IMR-90 (cell line): Measurements from ENCODE around the gene CAND2. TPM values are rescaled to one million over a fixed set of nuclear protein-coding genes. Genes with fewer than 3 reads are reported as not detected.

Experiments
- ATAC-seq: fragments of 200-7000 bp; cut with Tn5 transposase; 2 replicates; pipeline ENCODE4 v1.9.1; 2020; ENCODE audit warnings: low read depth, mild to moderate bottlenecking, moderate library complexity
- BruUV-seq: library from RNA; stranded (reverse); fragments of 400-500 nt; replicated peaks from 2 replicates; lab custom pipeline; 2021; lab: Mats Ljungman, UMichigan
- CTCF ChIA-PET: fragments of 300-600 bp; formaldehyde crosslinking; extraction: SDS; loops from one replicate; lab custom pipeline; 2021; ENCODE audit warnings: antibody characterized with exemption; lab: Yijun Ruan, JAX
- POLR2A ChIA-PET: fragments of 300-600 bp; sonication (Branson Sonifier 250); formaldehyde crosslinking; loops from one replicate; lab custom pipeline; 2022; ENCODE audit warnings: antibody characterized with exemption; ENCODE audit not compliant: unreplicated experiment; lab: Charles Lee
- DNase-seq: peaks from one replicate; pipeline ENCODE4 v3.0.0; 2013
- H2AFZ ChIP-seq: replicated peaks from 2 replicates; pipeline ENCODE3; 2013; ENCODE audit warnings: low read length, mild to moderate bottlenecking; ENCODE audit not compliant: poor library complexity
- H2AK5ac ChIP-seq: 2 replicates; pipeline ENCODE4 v1.6.1; 2013; ENCODE audit warnings: low read depth, low read length, inconsistent platforms
- H2AK9ac ChIP-seq: replicated peaks from 2 replicates; pipeline ENCODE3; 2013; ENCODE audit warnings: mild to moderate bottlenecking, low read depth, low read length, moderate library complexity; ENCODE audit not compliant: poor library complexity
- H2BK120ac ChIP-seq: 2 replicates; pipeline ENCODE4 v1.6.1; 2013; ENCODE audit warnings: low read depth, low read length, inconsistent platforms
- H2BK15ac ChIP-seq: 3 replicates; pipeline ENCODE4 v1.6.1; 2013; ENCODE audit warnings: low read depth, low read length, inconsistent platforms
- H2BK20ac ChIP-seq: 2 replicates; pipeline ENCODE4 v1.6.1; 2013; ENCODE audit warnings: low read depth, mild to moderate bottlenecking, inconsistent platforms, low read length, moderate library complexity
- H2BK5ac ChIP-seq: 2 replicates; pipeline ENCODE4 v1.6.1; 2013; ENCODE audit warnings: mild to moderate bottlenecking, low read depth, low read length, inconsistent platforms; ENCODE audit not compliant: poor library complexity, severe bottlenecking
- H3K14ac ChIP-seq: replicated peaks from 2 replicates; pipeline ENCODE4 v1.6.1; 2013; ENCODE audit warnings: low read depth, low read length, inconsistent platforms
- H3K18ac ChIP-seq: 2 replicates; pipeline ENCODE4 v1.6.1; 2013; ENCODE audit warnings: low read depth, low read length, control low read depth
- H3K23ac ChIP-seq: 2 replicates; pipeline ENCODE4 v1.6.1; 2013; ENCODE audit warnings: low read depth, low read length, inconsistent platforms
- H3K27ac ChIP-seq: 2 replicates; pipeline ENCODE4 v1.5.1; 2013; ENCODE audit warnings: mild to moderate bottlenecking, control low read depth, low read length; ENCODE audit not compliant: insufficient read depth
- H3K27me3 ChIP-seq: 2 replicates; pipeline ENCODE4 v1.6.1; 2013; ENCODE audit warnings: low read length; ENCODE audit not compliant: control insufficient read depth, insufficient read depth
- H3K36me3 ChIP-seq: 2 replicates; pipeline ENCODE4 v1.6.1; 2013; ENCODE audit warnings: low read length, mixed read lengths; ENCODE audit not compliant: control insufficient read depth, insufficient read depth
- H3K4ac ChIP-seq: 2 replicates; pipeline ENCODE4 v1.6.1; 2013; ENCODE audit warnings: low read depth, low read length, inconsistent platforms
- H3K4me1 ChIP-seq: 2 replicates; pipeline ENCODE4 v1.6.1; 2013; ENCODE audit warnings: low read length, mixed read lengths; ENCODE audit not compliant: control insufficient read depth, insufficient read depth
- H3K4me2 ChIP-seq: 2 replicates; pipeline ENCODE4 v1.6.1; 2013; ENCODE audit warnings: low read depth, mild to moderate bottlenecking, control low read depth, low read length, moderate library complexity
- H3K4me3 ChIP-seq: 2 replicates; pipeline ENCODE4 v1.5.1; 2013; ENCODE audit warnings: low read depth, mild to moderate bottlenecking, control low read depth, low read length, moderate library complexity; ENCODE audit not compliant: insufficient read depth
- H3K56ac ChIP-seq: 2 replicates; pipeline ENCODE4 v1.6.1; 2013; ENCODE audit warnings: low read length, inconsistent platforms; ENCODE audit not compliant: insufficient read depth; ENCODE audit errors: extremely low read depth
- H3K79me1 ChIP-seq, 2 experiments: 2 replicates each; pipeline ENCODE4 v1.6.1; 2013; ENCODE audit warnings: low read length in 2 of 2, inconsistent platforms in 1 of 2, low read depth in 1 of 2
- H3K9ac ChIP-seq: 2 replicates; pipeline ENCODE4 v1.6.1; 2013; ENCODE audit warnings: low read depth, low read length, control low read depth
- H3K9me1 ChIP-seq: 2 replicates; pipeline ENCODE4 v1.6.1; 2013; ENCODE audit warnings: low read length, inconsistent platforms; ENCODE audit not compliant: insufficient read depth
- H3K9me3 ChIP-seq: 2 replicates; pipeline ENCODE4 v1.6.1; 2013; ENCODE audit warnings: low read length; ENCODE audit not compliant: control insufficient read depth, insufficient read depth
- H4K20me1 ChIP-seq: 2 replicates; pipeline ENCODE4 v1.6.1; 2013; ENCODE audit warnings: low read length, inconsistent platforms; ENCODE audit not compliant: insufficient read depth
- H4K5ac ChIP-seq: 2 replicates; pipeline ENCODE4 v1.6.1; 2013; ENCODE audit warnings: mild to moderate bottlenecking, low read depth, low read length, control low read depth
- H4K8ac ChIP-seq, 2 experiments: 2 replicates each; pipeline ENCODE4 v1.6.1; 2013; ENCODE audit warnings: low read depth in 2 of 2, low read length in 2 of 2, control low read depth in 1 of 2, inconsistent platforms in 1 of 2
- H4K91ac ChIP-seq: 2 replicates; pipeline ENCODE4 v1.6.1; 2013; ENCODE audit warnings: low read depth, low read length, inconsistent platforms; ENCODE audit not compliant: insufficient read depth
- BHLHE40 ChIP-seq: fragments of 150-350 bp; IDR thresholded peaks from 2 replicates; pipeline ENCODE4 v1.6.1; 2016; ENCODE audit warnings: mild to moderate bottlenecking, low read depth, low read length
- CEBPB ChIP-seq: IDR thresholded peaks from 2 replicates; pipeline ENCODE4 v1.6.1; 2012; ENCODE audit warnings: low read depth, low read length, improper control_type of control experiment
- CHD1 ChIP-seq: IDR thresholded peaks from 2 replicates; pipeline ENCODE4 v1.6.1; 2012; ENCODE audit warnings: low read depth, low read length, improper control_type of control experiment
- CTCF ChIP-seq: conservative IDR thresholded peaks from 2 replicates; pipeline ENCODE4 v1.5.1; 2012; ENCODE audit warnings: mild to moderate bottlenecking, low read depth, low read length, improper control_type of control experiment
- ELK1 ChIP-seq: fragments of 150-350 bp; IDR thresholded peaks from 2 replicates; pipeline ENCODE4 v1.6.1; 2016; ENCODE audit warnings: low read depth, mild to moderate bottlenecking, low read length, moderate library complexity, borderline replicate concordance
- FOS ChIP-seq: fragments of 150-350 bp; IDR thresholded peaks from 2 replicates; pipeline ENCODE4 v1.6.1; 2016; ENCODE audit warnings: low read depth, low read length
- MAFK ChIP-seq: IDR thresholded peaks from 2 replicates; pipeline ENCODE4 v1.6.1; 2012; ENCODE audit warnings: low read depth, low read length, improper control_type of control experiment
- MAZ ChIP-seq: IDR thresholded peaks from 2 replicates; pipeline ENCODE4 v1.6.1; 2012; ENCODE audit warnings: low read depth, mild to moderate bottlenecking, low read length, improper control_type of control experiment, moderate library complexity, borderline replicate concordance
- MXI1 ChIP-seq: IDR thresholded peaks from 2 replicates; pipeline ENCODE4 v1.6.1; 2012; ENCODE audit warnings: low read depth, mild to moderate bottlenecking, low read length, moderate library complexity, borderline replicate concordance
- NFE2L2 ChIP-seq: fragments of 150-350 bp; IDR thresholded peaks from 2 replicates; pipeline ENCODE4 v1.6.1; 2016; ENCODE audit warnings: low read depth, mild to moderate bottlenecking, low read length
- POLR2A ChIP-seq: IDR thresholded peaks from 2 replicates; pipeline ENCODE4 v1.6.1; 2012; ENCODE audit warnings: mild to moderate bottlenecking, low read depth, low read length
- RAD21 ChIP-seq: IDR thresholded peaks from 2 replicates; pipeline ENCODE4 v1.6.1; 2012; ENCODE audit warnings: low read length, improper control_type of control experiment
- RCOR1 ChIP-seq: IDR thresholded peaks from 2 replicates; pipeline ENCODE4 v1.6.1; 2012; ENCODE audit warnings: mild to moderate bottlenecking, low read length, improper control_type of control experiment; ENCODE audit not compliant: insufficient replicate concordance
- RFX5 ChIP-seq: IDR thresholded peaks from 2 replicates; pipeline ENCODE4 v1.8.0; 2012; ENCODE audit warnings: low read depth, mild to moderate bottlenecking, low read length, moderate library complexity
- SMC3 ChIP-seq: fragments of 150-350 bp; IDR thresholded peaks from 2 replicates; pipeline ENCODE4 v1.6.1; 2016; ENCODE audit warnings: low read depth, mild to moderate bottlenecking, antibody characterized with exemption, low read length, moderate library complexity
- USF2 ChIP-seq: fragments of 150-350 bp; IDR thresholded peaks from 2 replicates; pipeline ENCODE4 v1.6.1; 2017; ENCODE audit warnings: mild to moderate bottlenecking, antibody characterized with exemption, low read length, low read depth
- WGBS, 2 experiments: methylation state at CpG; one replicate each; pipeline versions ENCODE4 v1.1.5 to v1.1.7; 2013; ENCODE audit warnings: missing lambda C conversion rate in 2 of 2; ENCODE audit not compliant: insufficient read length in 1 of 2; ENCODE audit errors: extremely low coverage in 2 of 2; 5-methylcytosine and 5-hydroxymethylcytosine counted together
- dilution Hi-C: fragments of 300-500 bp; cut with HindIII; formaldehyde crosslinking; loops from one replicate; pipeline ENCODE4 v1.14.3; 2018; ENCODE audit warnings: low sequenced_read_pairs; ENCODE audit not compliant: unreplicated experiment
- in situ Hi-C: fragments of 300-500 bp; cut with MboI; formaldehyde crosslinking; loops from 3 replicates; pipeline ENCODE4 v1.14.3; 2019; ENCODE audit warnings: low sequenced_read_pairs, inconsistent platforms, mixed read lengths
- intact Hi-C: fragments of 100-400 bp; cut with micrococcal nuclease; formaldehyde crosslinking; loops from 2 replicates; pipeline ENCODE4 v1.10.0; 2022
- polyA plus RNA-seq, 3 experiments: library from polyadenylated mRNA; depleted of rRNA; stranded (reverse); fragments of >200 nt; gene quantifications; 2 replicates each; pipeline ENCODE4 v1.2.3, GENCODE V29; 2012; ENCODE audit warnings: low replicate concordance in 1 of 3
- total RNA-seq: library from RNA; depleted of rRNA; stranded (reverse); fragments of >200 nt; gene quantifications from 2 replicates; pipeline ENCODE4 v1.2.3, GENCODE V29; 2012

The CAND2 gene
- total and polyA plus RNA-seq, 2 of the 4 experiments (the other 2 are of a cell fraction) = 2.9 to 4.9 TPM

- in situ Hi-C loops = no loop called here
Measured at GRCh38 chr3:12862387-12862786, 65.9 kb downstream of the CAND2 start.

More at GRCh38 chr3:12862387-12862786, 65.9 kb downstream of the CAND2 start:
- ATAC-seq = no peak
- no peak overlapping the region for H3K9ac ChIP-seq
- WGBS, 2 experiments = 87% methylated on average over 6 of the region's 8 CpGs; no CpG with 5 or more reads in 1 of the 2 experiments
- H3K56ac ChIP-seq = no peak overlapping the region
- H3K27ac ChIP-seq = no peak overlapping the region
- H3K36me3 ChIP-seq = no peaks in the 10 kb centered on the region
- no peak overlapping the region for H4K5ac ChIP-seq
- dilution Hi-C loops = no loop called here
- BruUV-seq = no TSS peak
- H3K79me1 ChIP-seq = no peaks in the 10 kb centered on the region
- no peak overlapping the region for H2BK5ac ChIP-seq
- no peak overlapping the region for H3K4me3 ChIP-seq
- no peak overlapping the region for H3K23ac ChIP-seq
- H2BK20ac ChIP-seq = no peak overlapping the region
- no peak for DNase-seq
- H3K4me2 ChIP-seq = no peak overlapping the region
- H2AK5ac ChIP-seq = no peak overlapping the region
- no peak overlapping the region for H4K8ac ChIP-seq
- H2AFZ ChIP-seq = no peak overlapping the region
- H3K4me1 ChIP-seq = no peaks in the 10 kb centered on the region
- no peaks in the 10 kb centered on the region for H3K9me1 ChIP-seq
- intact Hi-C loops = no loop called here
- peaks cover 48% of the 10 kb centered on the region for H3K27me3 ChIP-seq
- H2BK15ac ChIP-seq = no peak overlapping the region
- H3K9me3 ChIP-seq = peaks cover 7% of the 10 kb centered on the region
- no peak overlapping the region for H3K18ac ChIP-seq
- no peak overlapping the region for H4K91ac ChIP-seq
- no peak overlapping the region for H2BK120ac ChIP-seq
- ChIA-PET POLR2A (no interaction called here), CTCF (no interaction called here)
- TF ChIP-seq SMC3 (no peak), MAZ (no peak), MXI1 (no peak), USF2 (no peak), POLR2A (no peak), CEBPB (no peak), RFX5 (no peak), ELK1 (no peak), RCOR1 (no peak), FOS (no peak), RAD21 (no peak), BHLHE40 (no peak), CHD1 (no peak), NFE2L2 (no peak), MAFK (no peak), CTCF (no peak)
- no peak overlapping the region for H3K4ac ChIP-seq
- H3K14ac ChIP-seq = no peak overlapping the region
- H4K20me1 ChIP-seq = no peaks in the 10 kb centered on the region
- no peak overlapping the region for H2AK9ac ChIP-seq
